GM11168 (cell line): ENCODE data around the gene DUSP7.

Experiments used
- in situ Hi-C: fragments of 300-500 bp; cut with MboI; formaldehyde crosslinking; loops from one replicate; pipeline ENCODE4 v1.12.0; 2022; ENCODE audit warnings: low sequenced_read_pairs; ENCODE audit not compliant: unreplicated experiment

DUSP7 gene

DNA sequence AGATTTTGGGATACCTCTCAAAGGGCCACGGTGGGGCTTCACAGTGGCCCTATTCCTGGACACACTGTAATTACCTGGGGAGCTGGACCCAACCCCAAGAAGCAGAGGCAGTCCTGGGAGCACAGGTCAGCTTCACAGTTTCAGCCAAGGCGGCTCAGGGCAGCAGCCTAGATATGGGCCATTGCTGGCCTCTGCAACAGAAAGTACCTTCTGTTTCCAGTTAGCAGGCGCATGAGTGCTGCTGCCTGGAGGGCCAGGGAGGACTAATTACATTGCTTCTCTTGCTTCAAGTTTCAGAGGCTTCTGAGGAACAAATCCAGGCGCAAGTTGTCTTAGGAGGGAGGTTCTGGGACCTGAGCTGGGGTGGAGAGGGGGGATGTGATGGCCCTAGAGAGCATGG is 13.5 kb upstream of the DUSP7 start:
- in situ Hi-C loops: no loop called here

DNA sequence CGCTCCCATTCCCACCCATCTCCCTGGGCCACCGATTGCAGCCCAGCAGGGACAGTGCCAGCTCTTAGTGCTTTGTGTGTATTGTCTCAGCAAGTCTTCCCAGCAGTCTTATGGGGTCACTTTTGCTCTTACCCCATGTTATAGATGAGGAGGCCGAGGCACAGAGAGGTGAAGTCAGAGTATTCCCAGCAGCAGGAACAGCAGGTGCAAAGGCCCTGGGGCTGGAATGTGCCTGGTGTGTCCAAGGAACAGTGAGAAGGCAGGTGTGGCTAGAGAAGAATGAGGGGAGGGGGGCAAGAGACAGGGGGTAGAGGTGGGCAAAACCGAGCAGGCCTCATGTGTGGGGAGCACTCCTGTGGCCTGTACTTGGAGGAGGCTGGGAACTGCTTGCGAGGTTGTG is 12.8 kb upstream of the DUSP7 start:
- in situ Hi-C loops: no loop called here

DNA sequence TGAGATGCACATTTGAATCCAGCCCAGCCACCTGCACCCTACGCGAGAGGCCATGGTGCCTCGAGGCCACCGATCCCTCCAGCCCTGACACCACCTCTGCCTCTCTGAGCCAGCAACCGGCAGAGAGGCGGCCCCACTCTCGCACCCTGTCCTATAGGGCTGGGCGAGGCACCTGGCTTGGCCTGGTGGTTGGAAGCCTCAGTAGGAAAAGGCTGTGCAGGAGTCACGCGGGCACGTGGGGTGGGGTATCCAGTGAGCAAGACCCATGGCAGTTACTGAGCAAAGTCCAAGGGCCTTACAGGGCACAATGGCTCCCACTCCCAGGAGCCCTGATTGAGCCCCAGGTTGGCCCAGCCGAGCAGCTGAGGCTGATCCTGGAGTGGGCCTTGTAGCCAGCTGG is 12.4 kb upstream of the DUSP7 start:
- in situ Hi-C loops: no loop called here

DNA sequence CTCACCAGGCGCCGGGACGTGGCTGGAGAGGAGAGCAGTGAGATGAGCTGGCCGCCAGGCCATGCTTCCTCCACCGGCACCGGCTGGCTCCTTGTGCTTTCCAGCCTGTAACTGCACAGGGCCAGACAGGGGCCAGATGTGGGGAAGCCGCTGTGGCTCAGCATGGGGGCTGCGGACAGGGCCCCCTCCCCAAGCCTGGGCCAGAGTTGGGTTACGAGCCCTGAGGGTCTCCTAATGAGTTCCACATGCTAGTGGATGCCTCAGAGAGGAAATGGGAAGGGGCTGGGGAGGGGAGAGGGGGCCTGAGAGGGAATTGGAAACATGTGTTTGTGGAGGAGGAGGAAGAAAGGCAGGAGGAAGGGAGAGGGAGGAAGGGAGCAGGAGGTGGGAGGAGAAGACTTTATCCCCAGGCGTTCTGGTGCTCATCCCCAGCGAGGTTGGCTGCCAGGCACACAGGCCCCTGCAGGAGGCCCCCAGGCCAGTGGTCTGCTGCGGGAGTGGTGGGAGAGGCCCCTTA is 11.7 kb upstream of the DUSP7 start:
- in situ Hi-C loops: no loop called here

DNA sequence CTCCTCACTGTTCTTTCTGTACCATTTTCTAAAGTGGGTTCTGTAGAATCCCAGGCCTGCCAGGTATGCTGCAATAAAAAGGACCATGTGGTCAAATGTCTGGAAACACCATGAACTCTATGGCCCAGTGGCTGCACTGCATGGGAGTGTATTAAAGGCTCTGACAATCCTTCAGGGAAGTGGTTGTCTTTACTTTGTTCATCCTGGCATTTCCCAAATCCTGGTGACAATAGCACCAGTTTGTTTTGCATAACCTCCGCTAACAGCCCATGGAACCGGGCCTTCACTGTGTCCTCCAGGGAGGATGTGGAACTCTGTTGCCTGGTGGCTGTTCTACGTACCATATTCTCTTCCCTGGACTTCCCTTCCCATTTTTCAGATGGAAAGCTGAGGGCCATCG is 11.2 kb upstream of the DUSP7 start:
- in situ Hi-C loops: no loop called here

DNA sequence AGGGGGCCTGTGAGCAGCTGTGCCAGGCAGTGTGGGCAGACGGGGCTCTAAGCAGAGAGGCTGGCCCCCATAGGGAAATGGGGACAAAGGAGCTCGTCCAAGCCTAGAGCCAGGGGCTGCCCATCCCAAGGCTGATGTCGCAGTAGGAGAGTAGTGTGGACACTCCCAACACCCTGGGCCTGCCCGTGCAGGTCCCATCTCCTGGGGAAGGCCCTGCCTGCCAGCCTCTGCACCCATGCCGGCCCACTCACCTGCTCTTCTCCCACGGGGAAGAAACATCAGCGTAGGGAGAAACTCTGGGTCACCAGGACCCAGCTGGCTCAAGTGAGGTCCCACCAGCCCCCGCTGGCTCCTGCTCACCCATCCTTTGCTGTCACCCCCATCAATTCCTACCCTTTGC is 10.7 kb upstream of the DUSP7 start:
- in situ Hi-C loops: no loop called here

DNA sequence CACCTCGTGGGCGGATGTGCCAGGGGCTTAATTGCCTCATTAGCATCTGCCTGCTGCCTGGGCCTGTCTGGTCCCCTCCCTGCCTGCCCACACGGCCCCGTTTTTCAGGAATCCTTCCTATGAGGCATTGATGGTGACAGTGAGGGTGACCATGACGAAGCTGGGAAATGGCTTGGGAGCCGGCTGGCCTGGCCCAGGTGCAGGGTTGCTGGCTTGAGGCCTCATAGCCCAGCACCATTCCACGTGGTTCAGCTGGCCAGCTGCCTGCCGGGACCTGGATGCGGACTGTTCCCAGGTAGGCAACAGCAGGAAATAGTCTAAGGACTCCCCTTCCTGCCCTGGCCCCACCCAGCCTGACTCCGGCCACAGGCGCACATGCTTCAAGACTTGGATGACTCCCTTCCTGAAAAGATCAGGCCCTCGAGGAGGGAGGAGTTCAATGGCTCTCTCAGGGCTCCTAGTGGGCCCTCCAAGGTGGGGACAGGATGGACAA is 8.9 kb upstream of the DUSP7 start:
- in situ Hi-C loops: no loop called here

DNA sequence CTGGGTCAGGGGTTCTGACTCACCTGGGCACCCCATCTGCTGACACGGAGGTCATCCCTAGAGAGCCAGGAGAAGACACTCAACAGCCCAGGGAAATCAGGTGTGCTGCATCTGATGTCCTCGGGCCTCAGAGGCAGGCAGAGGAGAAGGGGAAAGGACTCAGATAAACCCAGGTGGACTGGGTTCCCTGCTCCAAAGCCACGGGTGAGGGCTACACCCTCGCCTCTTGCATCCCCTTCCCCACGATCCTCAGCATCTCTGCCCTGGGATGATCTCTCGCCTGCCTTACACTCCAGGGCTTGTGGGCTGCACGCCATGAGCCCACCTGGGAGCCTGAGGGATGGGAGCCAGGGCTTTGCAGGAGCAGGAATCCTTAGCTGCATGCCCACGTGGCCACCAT is 8.2 kb upstream of the DUSP7 start:
- in situ Hi-C loops: no loop called here

DNA sequence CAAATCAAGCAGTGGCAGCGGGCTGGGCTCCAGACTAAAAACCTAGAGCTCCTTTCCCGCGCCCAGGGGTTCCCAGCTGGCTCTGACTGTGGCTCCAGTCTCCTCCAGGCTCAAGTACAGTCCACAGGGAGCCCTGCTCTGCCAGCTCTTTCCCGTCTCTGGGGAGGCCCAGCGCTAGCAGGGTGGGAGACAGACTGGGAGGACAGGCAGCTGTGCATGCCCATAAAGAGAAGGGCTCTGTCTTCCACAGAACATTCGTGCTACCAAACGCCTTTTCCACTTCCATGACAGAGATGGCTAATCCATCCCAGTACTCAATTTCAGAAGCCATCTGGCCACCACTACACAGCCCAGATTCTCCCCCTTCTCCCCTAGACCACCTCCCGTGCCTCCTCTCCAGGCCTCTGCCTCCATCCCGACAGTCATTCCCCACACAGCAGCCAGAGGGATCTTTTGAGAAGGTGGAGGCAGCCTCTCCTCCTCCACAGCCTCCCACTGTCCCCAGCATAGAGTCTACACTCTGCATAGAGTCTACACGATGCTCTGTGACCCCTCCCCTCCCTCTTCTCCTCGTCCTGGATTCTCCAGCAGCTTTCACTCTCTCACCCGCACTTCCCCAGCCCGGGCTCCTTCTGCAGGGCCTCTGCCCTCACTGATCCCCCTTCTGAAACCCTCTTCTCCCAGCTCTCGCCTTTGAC is 6.8 kb upstream of the DUSP7 start:
- in situ Hi-C loops: no loop called here

DNA sequence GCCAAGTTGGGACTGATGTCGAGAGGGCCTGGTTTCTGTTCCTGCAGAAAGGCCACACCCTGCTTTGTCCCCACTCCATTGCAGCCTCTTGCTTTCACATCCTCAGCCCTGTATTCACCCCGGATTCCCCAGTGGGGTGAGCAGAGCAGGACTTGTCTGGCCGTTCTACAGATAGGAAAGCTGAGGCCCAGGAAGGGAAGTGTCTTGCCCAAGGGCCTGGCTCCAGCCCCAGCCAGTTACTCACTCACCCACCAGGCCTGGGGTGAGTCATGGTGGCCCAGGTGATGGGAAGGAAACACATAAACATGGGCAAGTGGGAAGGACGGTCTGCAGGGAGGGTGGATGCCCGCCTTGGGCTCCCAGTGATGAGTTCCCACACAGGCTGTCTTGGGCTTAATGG is 6.1 kb upstream of the DUSP7 start:
- in situ Hi-C loops: no loop called here

DNA sequence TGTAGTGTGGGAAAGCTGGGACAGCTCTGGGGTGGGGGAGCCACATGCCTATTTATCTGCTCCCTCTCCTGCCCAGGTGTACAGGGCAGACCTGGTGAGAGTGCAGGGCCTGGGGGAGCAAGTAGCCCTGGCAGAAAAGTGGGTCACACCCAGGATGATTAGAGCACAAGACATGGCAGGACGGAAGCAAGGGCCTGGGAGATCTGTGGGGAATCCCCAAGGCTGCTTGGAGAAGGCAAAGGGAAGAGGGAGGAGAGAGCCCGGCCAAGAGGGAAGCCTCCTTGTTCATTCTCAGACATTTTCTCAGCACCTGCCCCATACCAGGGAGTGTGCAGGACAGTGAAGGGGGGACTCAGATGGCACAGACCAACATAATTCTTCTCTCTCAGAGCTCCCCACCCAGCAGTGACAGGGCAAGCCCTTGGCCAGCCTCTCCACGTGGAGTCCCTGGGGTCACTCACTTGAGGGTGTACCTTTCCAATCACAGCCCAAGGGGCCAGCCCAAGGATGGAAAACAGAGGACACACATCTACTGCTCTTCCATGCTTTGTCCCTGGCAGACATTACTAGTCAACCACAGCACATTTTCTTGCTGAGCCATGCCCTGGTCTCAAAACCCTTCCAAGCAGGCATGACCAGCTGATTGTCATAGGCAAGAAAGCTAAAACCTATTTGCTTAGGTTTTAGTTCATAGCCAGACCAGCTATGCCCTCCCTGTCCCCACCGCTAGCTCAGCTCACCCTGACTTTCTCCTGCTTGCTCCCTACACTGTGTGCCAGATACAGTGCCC is 4.9 kb upstream of the DUSP7 start:
- in situ Hi-C loops: no loop called here

DNA sequence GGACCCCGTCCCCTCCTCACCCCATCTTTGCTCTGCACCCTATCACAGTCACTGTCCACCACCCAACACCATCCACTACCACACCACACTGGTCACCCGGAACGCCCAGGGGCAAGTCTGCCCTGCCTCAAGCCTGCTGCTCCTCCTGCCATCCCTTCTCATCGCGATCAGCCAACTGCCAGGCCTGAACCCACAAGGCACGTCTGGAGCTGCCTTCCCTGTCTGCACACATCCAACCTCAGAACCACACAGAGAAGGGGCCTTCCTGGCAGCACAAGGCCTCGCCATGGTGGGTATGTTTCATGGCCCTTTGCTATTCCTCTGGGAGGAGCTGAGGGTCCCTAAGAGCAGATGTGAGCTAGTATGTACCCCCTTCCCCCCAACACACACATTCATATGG is 3.4 kb upstream of the DUSP7 start:
- in situ Hi-C loops: no loop called here

DNA sequence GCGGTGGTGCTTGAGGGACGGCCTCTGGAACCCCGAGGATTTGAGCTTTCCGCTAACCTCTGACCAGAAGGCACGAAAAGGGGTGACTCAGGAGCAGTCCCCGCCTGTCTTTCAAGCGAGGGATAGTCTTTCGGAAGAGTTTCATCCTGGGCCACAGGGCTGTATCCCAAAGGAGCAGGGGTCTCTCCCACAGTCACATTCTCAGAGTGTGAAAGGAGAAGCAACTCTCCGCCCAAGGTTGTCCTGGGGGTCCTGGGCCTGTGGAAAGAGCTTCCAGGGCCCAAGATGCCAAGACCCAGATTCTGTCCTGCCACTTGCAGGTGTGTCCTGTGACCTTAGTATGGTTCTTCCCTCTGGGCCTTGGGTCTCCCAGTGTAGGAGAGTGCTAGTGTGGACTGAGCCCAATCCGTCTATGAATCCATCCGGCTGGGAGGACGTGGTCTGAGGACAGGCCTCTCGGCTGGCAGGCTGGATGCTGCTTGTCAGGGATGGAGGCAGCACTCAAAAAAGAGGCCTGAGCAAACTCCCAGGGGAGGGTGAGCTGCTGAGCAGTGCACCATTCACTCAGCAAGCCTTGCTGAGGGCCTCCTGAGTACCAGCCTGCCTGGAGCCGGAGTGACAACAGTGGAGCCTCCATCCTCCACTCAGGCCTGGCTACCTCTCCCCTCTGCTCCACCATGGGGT is 1.6 kb upstream of the DUSP7 start:
- in situ Hi-C loops: no loop called here

DNA sequence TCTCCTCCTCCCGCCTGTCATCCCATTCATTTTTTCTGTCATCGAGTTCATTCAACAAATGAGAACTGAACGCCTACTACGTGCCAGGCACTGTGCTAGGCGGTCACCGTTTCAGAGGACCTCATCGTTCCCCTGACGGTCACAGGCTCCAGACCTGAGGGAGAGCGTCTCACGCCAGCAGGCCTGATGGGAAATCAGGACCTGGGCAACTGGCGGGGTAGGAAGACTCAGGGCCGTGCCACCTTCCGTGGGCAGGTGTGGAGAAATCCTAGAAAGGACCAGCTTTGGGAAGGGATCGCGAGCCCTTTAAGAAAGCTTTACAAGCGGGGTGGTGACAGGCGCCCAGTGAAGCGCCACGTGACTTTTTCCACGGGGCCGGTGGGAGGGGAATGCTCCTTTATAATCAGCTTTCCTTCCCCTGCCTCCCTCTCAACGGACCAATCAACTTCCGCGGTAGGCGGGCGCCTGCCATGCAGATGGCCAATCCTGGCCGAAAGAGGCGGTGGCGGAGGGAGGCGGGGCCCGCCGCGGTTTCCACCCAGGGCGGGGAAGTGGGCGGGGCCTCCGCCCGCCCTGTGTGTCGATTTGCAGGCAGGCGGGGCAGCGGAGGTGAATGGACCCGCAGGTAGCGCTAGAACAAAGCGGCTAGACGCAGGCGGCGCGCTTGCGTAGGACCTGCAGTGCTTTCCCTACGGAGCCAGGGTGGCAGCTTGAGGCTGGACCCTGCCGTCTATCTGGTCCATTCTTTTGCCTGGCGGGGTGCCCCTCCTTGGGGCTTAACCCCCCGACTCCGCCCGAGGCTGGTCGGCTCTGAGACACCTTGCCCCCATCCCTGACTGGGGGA is 819 bp upstream of the DUSP7 start:
- in situ Hi-C loops: no loop called here

DNA sequence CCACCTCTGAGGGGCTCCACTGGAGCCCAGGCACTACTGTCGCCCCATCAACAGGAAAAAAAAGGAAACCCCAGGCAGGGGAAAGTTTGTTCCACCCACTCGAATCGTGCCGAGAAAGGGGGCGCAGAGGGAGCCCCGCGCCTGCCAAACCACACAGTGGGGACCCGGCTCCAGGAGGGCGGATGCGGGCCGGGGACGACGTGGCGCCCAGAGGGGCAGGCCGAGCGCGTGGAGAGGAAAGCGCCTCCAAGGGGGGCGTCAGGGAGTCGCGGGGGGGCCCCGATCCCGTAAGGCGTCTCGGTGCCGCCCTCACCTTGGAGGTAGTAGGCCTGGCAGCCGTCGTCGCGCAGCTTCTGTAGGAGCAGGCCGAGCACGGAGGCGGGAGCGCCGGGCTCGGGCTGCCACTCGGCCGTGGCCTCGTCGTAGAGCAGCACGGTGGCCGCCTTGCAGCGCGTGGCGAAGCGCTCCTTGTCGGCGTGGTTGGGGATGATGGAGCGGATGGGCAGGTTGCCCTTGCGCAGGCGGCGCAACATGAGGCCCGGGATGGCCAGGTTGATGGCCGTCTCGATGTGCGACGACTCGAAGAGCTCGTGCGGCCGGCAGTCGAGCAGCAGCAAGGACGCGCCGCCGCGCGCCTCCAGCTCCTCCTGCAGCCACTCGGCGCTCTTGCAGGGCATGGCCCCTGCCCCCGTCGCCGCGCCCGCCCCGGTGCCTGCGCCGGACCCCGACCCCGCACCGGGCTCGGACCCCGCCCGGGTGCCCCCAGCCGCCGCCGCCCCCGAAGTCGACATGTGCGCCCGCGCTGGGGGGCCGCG is 627 bp downstream of the DUSP7 start:
- in situ Hi-C loops: no loop called here

DNA sequence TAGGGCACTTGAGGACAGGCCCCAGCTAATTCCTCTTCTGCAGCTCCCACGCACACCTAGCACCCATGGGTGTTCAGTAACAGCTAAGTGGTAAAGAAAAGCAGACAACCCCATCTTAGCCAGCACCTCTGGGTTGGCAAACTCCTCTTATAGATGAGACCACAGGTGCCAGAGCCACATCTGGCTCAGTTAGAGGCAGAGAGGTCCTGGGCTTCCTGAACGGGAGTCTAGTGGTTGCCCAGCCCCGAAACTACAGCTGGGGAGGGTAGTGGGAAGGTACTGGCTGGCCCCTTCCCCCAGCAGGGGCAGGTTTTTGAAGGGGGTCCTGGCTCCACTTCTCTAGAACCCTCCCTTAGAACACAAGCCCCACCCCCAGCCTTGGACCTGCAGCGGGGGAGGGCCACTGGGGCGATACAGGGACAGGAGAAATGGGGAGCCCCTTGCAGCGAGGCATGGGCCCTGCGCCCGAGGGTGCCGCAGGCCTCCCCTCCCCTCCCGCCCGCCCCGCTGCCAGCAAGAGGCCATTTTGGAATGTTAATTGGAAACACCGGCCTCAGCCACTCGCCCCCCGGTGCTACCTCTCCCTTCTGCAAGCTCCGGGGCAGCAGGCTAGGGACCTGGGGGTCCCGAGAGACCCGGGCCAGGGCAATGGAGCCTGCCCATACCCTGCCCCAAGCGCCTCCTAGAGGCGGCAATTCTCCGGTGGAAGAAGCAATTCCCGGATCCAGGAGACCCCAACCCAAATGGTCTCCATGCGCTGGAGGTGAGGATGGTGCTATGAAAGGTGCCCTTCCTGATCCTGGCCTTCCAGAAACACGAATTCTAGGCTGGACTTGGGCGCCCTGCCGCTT is 1.5 kb downstream of the DUSP7 start:
- in situ Hi-C loops: no loop called here

DNA sequence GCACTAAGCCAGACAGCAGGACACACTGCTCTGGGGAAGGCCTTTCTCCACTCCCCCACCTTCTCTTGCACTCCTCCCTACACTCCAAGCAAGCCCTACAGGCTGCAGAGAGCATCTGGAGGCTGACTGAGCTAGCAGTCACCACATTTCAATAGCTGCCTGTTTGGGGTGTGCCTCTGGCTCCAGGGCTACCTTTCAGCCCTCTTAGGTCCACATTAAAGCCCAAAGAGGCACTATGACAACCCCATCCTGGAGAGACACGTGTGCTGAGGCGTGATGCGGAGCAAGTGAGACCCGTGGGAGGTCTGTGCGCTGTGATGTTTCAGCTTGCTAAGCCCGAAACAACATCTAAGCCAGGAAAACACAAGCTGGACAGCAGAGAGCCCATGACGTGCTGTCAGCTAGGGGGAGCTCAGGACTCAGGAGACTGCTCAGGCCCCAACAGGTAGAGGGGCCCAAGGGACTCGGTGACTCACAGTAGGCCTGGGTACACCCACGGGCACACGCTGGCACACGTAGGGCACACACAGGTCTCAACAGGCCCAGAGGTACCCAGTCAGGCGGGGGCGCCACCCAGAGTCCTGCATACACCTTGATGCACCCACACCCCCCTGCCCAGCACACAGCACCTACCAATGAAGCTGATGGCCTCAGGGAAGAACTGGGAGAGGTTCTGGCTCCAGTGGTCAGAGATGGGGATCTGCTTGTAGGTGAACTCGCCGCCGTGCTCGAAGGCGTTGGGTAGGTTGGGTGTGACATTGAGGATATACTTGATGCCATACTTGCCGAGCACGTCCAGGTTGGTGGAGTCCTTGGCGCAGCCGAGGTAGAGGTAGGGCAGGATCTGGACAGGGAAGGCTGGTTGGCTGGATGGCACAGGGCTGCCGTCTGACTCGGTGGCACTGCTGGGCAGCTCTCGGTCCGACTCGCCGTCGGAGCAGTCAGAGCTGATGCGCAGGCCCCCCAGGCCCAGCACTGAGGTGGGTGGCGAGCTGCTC is 2.8 kb downstream of the DUSP7 start:
- in situ Hi-C loops: no loop called here
